Osteocyte (in vitro differentiated cells): ENCODE measurements around the gene RAD52. TPM values are rescaled to one million over a fixed set of nuclear protein-coding genes. Genes with fewer than 3 reads are reported as not detected.

Experiments
- DNase-seq: peaks from one replicate; pipeline ENCODE4 v3.0.0; 2021; ENCODE audit warnings: mixed read lengths; ENCODE audit not compliant: unreplicated experiment; ENCODE audit errors: extremely low spot score
- H3K27ac Mint-ChIP-seq: one replicate; pipeline ENCODE4 v1.8.0; 2021; ENCODE audit warnings: mild to moderate bottlenecking, mixed read lengths; ENCODE audit not compliant: unreplicated experiment
- H3K27me3 Mint-ChIP-seq: one replicate; pipeline ENCODE4 v1.8.0; 2021; ENCODE audit warnings: mixed read lengths; ENCODE audit not compliant: unreplicated experiment
- H3K36me3 Mint-ChIP-seq: one replicate; pipeline ENCODE4 v1.8.0; 2021; ENCODE audit warnings: mixed read lengths; ENCODE audit not compliant: unreplicated experiment
- H3K4me1 Mint-ChIP-seq: one replicate; pipeline ENCODE4 v1.8.0; 2021; ENCODE audit warnings: mixed read lengths; ENCODE audit not compliant: unreplicated experiment
- H3K4me3 Mint-ChIP-seq: one replicate; pipeline ENCODE4 v1.8.0; 2021; ENCODE audit warnings: mild to moderate bottlenecking, moderate library complexity, mixed read lengths; ENCODE audit not compliant: unreplicated experiment
- H3K9me3 Mint-ChIP-seq: one replicate; pipeline ENCODE4 v1.8.0; 2021; ENCODE audit warnings: mixed read lengths; ENCODE audit not compliant: unreplicated experiment
- CTCF ChIP-seq: fragments of 200-600 bp; sonication (generic); IDR thresholded peaks from 2 replicates; pipeline ENCODE4 v1.5.0; 2021; ENCODE audit warnings: antibody characterized with exemption, mild to moderate bottlenecking, moderate library complexity
- total RNA-seq: library from RNA; stranded (reverse); gene quantifications from 2 replicates; pipeline ENCODE4 v1.2.1, GENCODE V29; 2021

Gene RAD52
- total RNA-seq, 1 donor from 2014 or later, result 17.8 TPM

GRCh38 chr12:953776-954175 is 4.3 kb upstream of the RAD52 start:
- no peak overlapping the region for H3K4me3 Mint-ChIP-seq
- no peak for DNase-seq
- no peaks in the 10 kb centered on the region for H3K36me3 Mint-ChIP-seq
- H3K27me3 Mint-ChIP-seq, result no peaks in the 10 kb centered on the region
- TF ChIP-seq CTCF, result no peak
- no peaks in the 10 kb centered on the region for H3K9me3 Mint-ChIP-seq
- H3K4me1 Mint-ChIP-seq, result peaks cover 25% of the 10 kb centered on the region
- H3K27ac Mint-ChIP-seq, result peak overlapping the region; percentile 48

GRCh38 chr12:951176-951575 is 1.7 kb upstream of the RAD52 start:
- Mint-ChIP-seq H3K4me3 (no peak overlapping the region), H3K36me3 (no peaks in the 10 kb centered on the region), H3K9me3 (no peaks in the 10 kb centered on the region), H3K4me1 (peaks cover 29% of the 10 kb centered on the region), H3K27ac (peak overlapping the region; percentile 18), H3K27me3 (no peaks in the 10 kb centered on the region)
- no peak for DNase-seq
- no peak for TF ChIP-seq CTCF

- H3K36me3 Mint-ChIP-seq, result peaks cover 5% of the 10 kb centered on the region
- H3K27me3 Mint-ChIP-seq, result no peaks in the 10 kb centered on the region
- no peaks in the 10 kb centered on the region for H3K9me3 Mint-ChIP-seq
- H3K27ac Mint-ChIP-seq, result no peak overlapping the region
- peak overlapping the region; percentile 61 for H3K4me3 Mint-ChIP-seq
- no peak for TF ChIP-seq CTCF
- peaks cover 20% of the 10 kb centered on the region for H3K4me1 Mint-ChIP-seq
- no peak for DNase-seq
Measured at GRCh38 chr12:948238-948637, 1.3 kb downstream of the RAD52 start.

GRCh38 chr12:946631-947030 is 2.9 kb downstream of the RAD52 start:
- peaks cover 5% of the 10 kb centered on the region for H3K36me3 Mint-ChIP-seq
- H3K4me3 Mint-ChIP-seq, result peak overlapping the region; percentile 32
- H3K4me1 Mint-ChIP-seq, result peaks cover 18% of the 10 kb centered on the region
- TF ChIP-seq CTCF, result no peak
- H3K9me3 Mint-ChIP-seq, result no peaks in the 10 kb centered on the region
- DNase-seq, result no peak
- H3K27ac Mint-ChIP-seq, result peak overlapping the region; percentile 33
- H3K27me3 Mint-ChIP-seq, result no peaks in the 10 kb centered on the region

GRCh38 chr12:946212-946611 is 3.3 kb downstream of the RAD52 start:
- no peak for DNase-seq
- H3K36me3 Mint-ChIP-seq, result peaks cover 5% of the 10 kb centered on the region

More at GRCh38 chr12:946212-946611, 3.3 kb downstream of the RAD52 start:
- peaks cover 16% of the 10 kb centered on the region for H3K4me1 Mint-ChIP-seq
- H3K4me3 Mint-ChIP-seq, result peak overlapping the region; percentile 32
- H3K27me3 Mint-ChIP-seq, result no peaks in the 10 kb centered on the region
- no peaks in the 10 kb centered on the region for H3K9me3 Mint-ChIP-seq
- peak overlapping the region; percentile 33 for H3K27ac Mint-ChIP-seq
- no peak for TF ChIP-seq CTCF
